Skin epidermis (tissue), 12 donors: ENCODE measurements around the gene MSH2.
"Not testable (repeated sequence)": the region's sequence is repeated elsewhere in the genome, so short reads cannot be mapped to it uniquely, and the experiment has no call there.

Source experiments
- H3K27ac ChIP-seq, 21 experiments: fragments of 200-600 bp; sonication (generic) in 11 of 21; one replicate each; pipeline ENCODE4 v1.5.0; 2020; ENCODE audit warnings: mild to moderate bottlenecking in 3 of 21, inconsistent platforms in 2 of 21, moderate library complexity in 2 of 21
- H3K4me3 ChIP-seq, 7 experiments: fragments of 200-600 bp; sonication (generic) in 2 of 7; one replicate each; pipeline ENCODE4 v1.5.0; 2020; ENCODE audit warnings: inconsistent platforms in 2 of 7, mild to moderate bottlenecking in 2 of 7, moderate library complexity in 1 of 7

Gene MSH2

GRCh38 chr2:47405757-47406156 is 2.8 kb downstream of the MSH2 start:
- H3K27ac ChIP-seq = no peak overlapping the region
- no peak overlapping the region for H3K4me3 ChIP-seq

- not testable (repeated sequence) for H3K4me3 ChIP-seq, H3K27ac ChIP-seq
Observed at GRCh38 chr2:47406649-47407330, 3.8 kb downstream of the MSH2 start.

- H3K4me3 ChIP-seq, H3K27ac ChIP-seq: not testable (repeated sequence)
Observed at GRCh38 chr2:47407976-47408375, 5.0 kb downstream of the MSH2 start.

- no peak overlapping the region for H3K4me3 ChIP-seq
- no peak overlapping the region for H3K27ac ChIP-seq
Observed at GRCh38 chr2:47414682-47415458, 11.9 kb downstream of the MSH2 start.

GRCh38 chr2:47420214-47420613 is 17.3 kb downstream of the MSH2 start:
- Histone ChIP-seq H3K27ac (no peak overlapping the region), H3K4me3 (no peak overlapping the region)

- H3K4me3 ChIP-seq, H3K27ac ChIP-seq: not testable (repeated sequence)
Observed at GRCh38 chr2:47420683-47421082, 17.7 kb downstream of the MSH2 start.

- Histone ChIP-seq H3K4me3 (no peak overlapping the region), H3K27ac (no peak overlapping the region)
Observed at GRCh38 chr2:47422016-47422415, 19.1 kb downstream of the MSH2 start.

GRCh38 chr2:47422560-47422959 is 19.6 kb downstream of the MSH2 start:
- Histone ChIP-seq H3K4me3 (no peak overlapping the region), H3K27ac (no peak overlapping the region)

- H3K4me3 ChIP-seq = no peak overlapping the region
Observed at GRCh38 chr2:47426786-47427185, 23.8 kb downstream of the MSH2 start.

GRCh38 chr2:47429795-47430194 is 26.8 kb downstream of the MSH2 start:
- Histone ChIP-seq H3K4me3 (no peak overlapping the region), H3K27ac (no peak overlapping the region)

More at GRCh38 chr2:47426786-47427185, 23.8 kb downstream of the MSH2 start:
- no peak overlapping the region for H3K27ac ChIP-seq

- not testable (repeated sequence) for H3K4me3 ChIP-seq, H3K27ac ChIP-seq
Observed at GRCh38 chr2:47433006-47433405, 30.1 kb downstream of the MSH2 start.

- H3K4me3 ChIP-seq, H3K27ac ChIP-seq: not testable (repeated sequence)
Observed at GRCh38 chr2:47433445-47433844, 30.5 kb downstream of the MSH2 start.

- no peak overlapping the region for H3K27ac ChIP-seq
- no peak overlapping the region for H3K4me3 ChIP-seq
Observed at GRCh38 chr2:47437287-47437686, 34.3 kb downstream of the MSH2 start.

GRCh38 chr2:47438106-47438505 is 35.1 kb downstream of the MSH2 start:
- Histone ChIP-seq H3K27ac (no peak overlapping the region), H3K4me3 (no peak overlapping the region)

- H3K4me3 ChIP-seq = no peak overlapping the region
- H3K27ac ChIP-seq = no peak overlapping the region
Observed at GRCh38 chr2:47438783-47439182, 35.8 kb downstream of the MSH2 start.

GRCh38 chr2:47451790-47452189 is 48.8 kb downstream of the MSH2 start:
- Histone ChIP-seq H3K27ac (no peak overlapping the region), H3K4me3 (no peak overlapping the region)

- Histone ChIP-seq H3K4me3 (no peak overlapping the region), H3K27ac (no peak overlapping the region)
Observed at GRCh38 chr2:47452761-47453160, 49.8 kb downstream of the MSH2 start.

GRCh38 chr2:47454818-47455217 is 51.9 kb downstream of the MSH2 start:
- not testable (repeated sequence) for H3K4me3 ChIP-seq, H3K27ac ChIP-seq

- Histone ChIP-seq H3K27ac (no peak overlapping the region), H3K4me3 (no peak overlapping the region)
Observed at GRCh38 chr2:47455411-47455810, 52.5 kb downstream of the MSH2 start.

GRCh38 chr2:47456851-47457250 is 53.9 kb downstream of the MSH2 start:
- Histone ChIP-seq H3K4me3 (no peak overlapping the region), H3K27ac (no peak overlapping the region)

- H3K4me3 ChIP-seq = no peak overlapping the region
- no peak overlapping the region for H3K27ac ChIP-seq
Observed at GRCh38 chr2:47457268-47457667, 54.3 kb downstream of the MSH2 start.
